ENCODE data around the gene DCAF6. TPM values are rescaled to one million over a fixed set of nuclear protein-coding genes. Genes with fewer than 3 reads are reported as not detected.

The DCAF6 gene
- total RNA-seq, 4 donors from 2014 or later, result 99.6 to 137 (median 115) TPM

GRCh38 chr1:167915569-167915968, 20.9 kb upstream of the DCAF6 start:
- no peaks in the 10 kb centered on the region for H3K27me3 ChIP-seq
- H3K4me1 ChIP-seq, result peaks cover 0 to 26% (median 0%) of the 10 kb centered on the region in 3 donors
- no peaks in the 10 kb centered on the region for H3K9me3 ChIP-seq
- TF ChIP-seq POLR2AphosphoS5 (IDR thresholded peaks at IDR 0.05) (no peak), EP300 (IDR thresholded peaks at IDR 0.05) (no peak), CTCF (IDR thresholded peaks at IDR 0.05) (no peak), POLR2A (IDR thresholded peaks at IDR 0.05) (no peak)
- H3K4me3 ChIP-seq, result no peak overlapping the region
- WGBS, 2 donors (ENCODE audit: low coverage in 1 of 2), result 90 to 92% methylated on average over 7 to 8 of the region's 8 CpGs
- no peak for ATAC-seq
- no peak overlapping the region for H3K27ac ChIP-seq
- H3K36me3 ChIP-seq, result peaks cover 0 to 32% of the 10 kb centered on the region in 2 donors

GRCh38 chr1:167916766-167917511, 19.5 kb upstream of the DCAF6 start:
- Histone ChIP-seq H3K36me3 (peaks cover 0 to 32% of the 10 kb centered on the region in 2 donors), H3K4me3 (no peak overlapping the region), H3K27me3 (no peaks in the 10 kb centered on the region), H3K9me3 (no peaks in the 10 kb centered on the region), H3K4me1 (peaks cover 0 to 21% (median 0%) of the 10 kb centered on the region in 3 donors), H3K27ac (no peak overlapping the region)
- no peak for ATAC-seq
- TF ChIP-seq POLR2AphosphoS5 (IDR thresholded peaks at IDR 0.05), result no peak
- TF ChIP-seq POLR2A (IDR thresholded peaks at IDR 0.05), result no peak
- no peak for TF ChIP-seq EP300 (IDR thresholded peaks at IDR 0.05)
- no peak for TF ChIP-seq CTCF (IDR thresholded peaks at IDR 0.05)
- WGBS, 2 donors (ENCODE audit: low coverage in 1 of 2), result 92 to 100% methylated on average over 1 to 3 of the region's 6 CpGs

GRCh38 chr1:167922023-167922422, 14.5 kb upstream of the DCAF6 start:
- no peak for ATAC-seq
- H3K4me1 ChIP-seq, result peaks cover 0 to 22% (median 0%) of the 10 kb centered on the region in 3 donors
- no peak overlapping the region for H3K4me3 ChIP-seq
- H3K9me3 ChIP-seq, result no peaks in the 10 kb centered on the region
- no peaks in the 10 kb centered on the region for H3K27me3 ChIP-seq
- TF ChIP-seq EP300 (IDR thresholded peaks at IDR 0.05), result no peak
- TF ChIP-seq POLR2A (IDR thresholded peaks at IDR 0.05), result no peak
- no peak for TF ChIP-seq POLR2AphosphoS5 (IDR thresholded peaks at IDR 0.05)
- no peak for TF ChIP-seq CTCF (IDR thresholded peaks at IDR 0.05)
- H3K27ac ChIP-seq, result no peak overlapping the region
- H3K36me3 ChIP-seq, result peaks cover 0 to 14% of the 10 kb centered on the region in 2 donors

DNA sequence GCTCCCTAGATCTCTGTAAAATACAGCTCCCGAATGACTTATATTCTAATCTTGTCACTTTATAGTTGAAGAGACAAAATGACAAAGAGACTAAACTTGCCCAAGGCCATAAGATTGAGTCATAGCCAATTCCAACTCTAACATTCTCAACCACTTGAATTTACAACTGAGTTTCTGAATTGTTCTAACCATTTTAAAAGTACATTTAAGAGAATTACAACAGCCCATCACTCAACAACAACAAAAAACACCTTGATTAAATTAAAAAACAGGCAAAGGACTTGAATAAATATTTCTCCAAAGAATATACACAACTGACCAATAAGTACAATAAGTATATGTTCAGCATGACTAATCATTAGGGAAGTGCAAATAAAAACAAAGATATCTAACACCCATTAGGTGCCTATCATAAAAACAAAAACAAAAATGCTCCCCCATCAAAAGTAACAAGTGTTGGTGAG, 13.8 kb upstream of the DCAF6 start:
- Histone ChIP-seq H3K4me3 (no peak overlapping the region), H3K36me3 (peaks cover 0 to 11% of the 10 kb centered on the region in 2 donors), H3K9me3 (no peaks in the 10 kb centered on the region), H3K27me3 (no peaks in the 10 kb centered on the region), H3K4me1 (peaks cover 0 to 23% (median 0%) of the 10 kb centered on the region in 3 donors), H3K27ac (no peak overlapping the region)
- ATAC-seq, result no peak
- TF ChIP-seq POLR2A (IDR thresholded peaks at IDR 0.05) (no peak), POLR2AphosphoS5 (IDR thresholded peaks at IDR 0.05) (no peak), EP300 (IDR thresholded peaks at IDR 0.05) (no peak), CTCF (IDR thresholded peaks at IDR 0.05) (no peak)
- WGBS, 2 donors (ENCODE audit: low coverage in 1 of 2), result 73 to 87% methylated on average over 1 of the region's 1 CpG

All from gastroesophageal sphincter (tissue), 4 donors.